HCT116 (cell line): ENCODE measurements around the gene GGCT. TPM values are rescaled to one million over a fixed set of nuclear protein-coding genes. Genes with fewer than 3 reads are reported as not detected.

Experiments
- ATAC-seq: fragments of 200-7000 bp; cut with Tn5 transposase; 2 replicates; pipeline ENCODE4 v1.9.1; 2020; ENCODE audit warnings: mild to moderate bottlenecking, moderate library complexity
- BruUV-seq: library from RNA; stranded (reverse); fragments of 400-500 nt; replicated peaks from 2 replicates; lab custom pipeline; 2021; lab: Mats Ljungman, UMichigan
- CTCF ChIA-PET: fragments of 300-600 bp; sonication (Branson Sonifier 250); formaldehyde crosslinking; loops from one replicate; lab custom pipeline; 2021; ENCODE audit warnings: antibody characterized with exemption; lab: Charles Lee
- POLR2A ChIA-PET: fragments of 300-600, 350-600 bp; sonication (Branson Sonifier 250); formaldehyde crosslinking; loops from one replicate; lab custom pipeline; 2021; ENCODE audit warnings: antibody characterized with exemption; lab: Charles Lee
- RAD21 ChIA-PET, 2 experiments: fragments of 300-600 bp; sonication (Branson Sonifier 250); formaldehyde crosslinking; loops; one replicate each; lab custom pipeline; 2023; ENCODE audit warnings: low total read pairs in 2 of 2; ENCODE audit not compliant: uncharacterized antibody in 2 of 2, unreplicated experiment in 2 of 2, low non-redundant PET in 1 of 2; lab: Charles Lee
- DNase-seq: peaks from one replicate; pipeline ENCODE4 v3.0.0-alpha.2; 2010; ENCODE audit warnings: low read depth, low spot score
- H2AFZ ChIP-seq: fragments of 200-600 bp; shearing (Covaris generic), sonication (generic); 2 replicates; pipeline ENCODE4 v1.6.1; 2017; ENCODE audit warnings: low read depth, mixed run types, mixed read lengths, antibody characterized with exemption, low read length; ENCODE audit not compliant: poor library complexity, severe bottlenecking
- H3K27ac ChIP-seq: 2 replicates; pipeline ENCODE4 v1.5.1; 2012; ENCODE audit warnings: low read depth, low read length
- H3K27me3 ChIP-seq: fragments of 200-600 bp; sonication (generic); 2 replicates; pipeline ENCODE4 v1.6.1; 2016; ENCODE audit warnings: mixed run types, low read length, mixed read lengths; ENCODE audit not compliant: insufficient read depth
- H3K36me3 ChIP-seq, 2 experiments: fragments of 200-500 bp in 1 of 2; fragments of 200-600 bp in 1 of 2; sonication (Bioruptor generic) in 1 of 2; sonication (generic) in 1 of 2; 2 replicates each; pipeline versions ENCODE4 v1.5.1 to v1.6.1; 2014 to 2016; ENCODE audit warnings: low read length in 2 of 2, inconsistent platforms in 1 of 2, mixed read lengths in 1 of 2, mixed run types in 1 of 2; ENCODE audit not compliant: insufficient read depth in 2 of 2, control insufficient read depth in 1 of 2
- H3K4me1 ChIP-seq, 2 experiments: fragments of 200-600 bp in 1 of 2; sonication (generic) in 1 of 2; 2 replicates each; pipeline versions ENCODE4 v1.5.1 to v1.6.1; 2012 to 2017; ENCODE audit warnings: low read length in 2 of 2, inconsistent platforms in 1 of 2, mild to moderate bottlenecking in 1 of 2, mixed read lengths in 1 of 2, mixed run types in 1 of 2, moderate library complexity in 1 of 2; ENCODE audit not compliant: insufficient read depth in 2 of 2, control insufficient read depth in 1 of 2
- H3K4me2 ChIP-seq: fragments of 200-600 bp; sonication (generic); 2 replicates; pipeline ENCODE4 v1.6.1; 2017; ENCODE audit warnings: mixed run types, low read length, mixed read lengths
- H3K4me3 ChIP-seq, 2 experiments: fragments of 200-600 bp in 1 of 2; sonication (generic) in 1 of 2; replicated peaks in 1 of 2; 2 replicates each; pipeline ENCODE4 v1.5.1; 2011 to 2016; ENCODE audit warnings: low read length in 2 of 2, control low read depth in 1 of 2, low read depth in 1 of 2, mild to moderate bottlenecking in 1 of 2, mixed read lengths in 1 of 2, mixed run types in 1 of 2
- H3K79me2 ChIP-seq: fragments of 200-600 bp; sonication (generic); 2 replicates; pipeline ENCODE4 v1.6.1; 2017; ENCODE audit warnings: mild to moderate bottlenecking, mixed run types, low read length, moderate library complexity, mixed read lengths; ENCODE audit not compliant: insufficient read depth
- H3K9ac ChIP-seq: fragments of 200-600 bp; sonication (generic); 2 replicates; pipeline ENCODE4 v1.6.1; 2016; ENCODE audit warnings: low read length, mixed read lengths
- H3K9me2 ChIP-seq: fragments of 200-600 bp; sonication (generic), shearing (Covaris generic); 2 replicates; pipeline ENCODE4 v1.6.1; 2017; ENCODE audit warnings: mixed run types, mild to moderate bottlenecking, moderate library complexity; ENCODE audit not compliant: insufficient read depth
- H3K9me3 ChIP-seq, 2 experiments: fragments of 200-500 bp in 1 of 2; fragments of 200-600 bp in 1 of 2; sonication (Bioruptor generic) in 1 of 2; sonication (generic) in 1 of 2; 2 replicates each; pipeline ENCODE4 v1.6.1; 2014 to 2017; ENCODE audit warnings: low read length in 2 of 2, mixed read lengths in 2 of 2, inconsistent platforms in 1 of 2, low read depth in 1 of 2, mild to moderate bottlenecking in 1 of 2, mixed run types in 1 of 2, moderate library complexity in 1 of 2; ENCODE audit not compliant: control insufficient read depth in 1 of 2, insufficient read depth in 1 of 2
- H4K20me1 ChIP-seq: fragments of 200-600 bp; sonication (generic), shearing (Covaris generic); 2 replicates; pipeline ENCODE4 v1.6.1; 2017; ENCODE audit warnings: mixed run types, mild to moderate bottlenecking, moderate library complexity; ENCODE audit not compliant: insufficient read depth
- CTCF ChIP-seq, 3 experiments: fragments of 200-600 bp in 1 of 3; sonication (generic) in 1 of 3; IDR thresholded peaks in 2 of 3; conservative IDR thresholded peaks in 1 of 3; 2 replicates each; pipeline ENCODE4 v1.5.1; 2012 to 2017; ENCODE audit warnings: low read depth in 2 of 3, low read length in 2 of 3, antibody characterized with exemption in 1 of 3, borderline replicate concordance in 1 of 3, control low read depth in 1 of 3, mild to moderate bottlenecking in 1 of 3, mixed read lengths in 1 of 3, mixed run types in 1 of 3, moderate library complexity in 1 of 3; ENCODE audit not compliant: insufficient read depth in 1 of 3
- EGR1 ChIP-seq: IDR thresholded peaks from 2 replicates; pipeline ENCODE4 v1.6.1; 2012; ENCODE audit warnings: low read depth
- ELF1 ChIP-seq: IDR thresholded peaks from 2 replicates; pipeline ENCODE4 v1.6.1; 2012; ENCODE audit warnings: low read depth, borderline replicate concordance
- EZH2phosphoT487 ChIP-seq: fragments of 200-600 bp; IDR thresholded peaks from 2 replicates; pipeline ENCODE4 v1.6.1; 2018; ENCODE audit warnings: antibody characterized with exemption, borderline replicate concordance
- JUND ChIP-seq: IDR thresholded peaks from 2 replicates; pipeline ENCODE4 v1.6.1; 2012
- POLR2A ChIP-seq: IDR thresholded peaks from 2 replicates; pipeline ENCODE4 v1.7.0; 2011; ENCODE audit warnings: borderline replicate concordance; ENCODE audit not compliant: insufficient read depth, insufficient read length; ENCODE audit errors: extremely low read depth
- RAD21 ChIP-seq: IDR thresholded peaks from 2 replicates; pipeline ENCODE4 v1.6.1; 2012; ENCODE audit warnings: low read depth, mild to moderate bottlenecking
- REST ChIP-seq: IDR thresholded peaks from 2 replicates; pipeline ENCODE4 v1.6.1; 2012; ENCODE audit warnings: low read depth
- SP1 ChIP-seq: IDR thresholded peaks from 2 replicates; pipeline ENCODE4 v1.6.1; 2012; ENCODE audit warnings: low read depth
- TCF7L2 ChIP-seq: IDR thresholded peaks from 2 replicates; pipeline ENCODE4 v1.7.0; 2011; ENCODE audit warnings: borderline replicate concordance, inconsistent platforms; ENCODE audit not compliant: insufficient read depth, insufficient read length; ENCODE audit errors: extremely low read depth
- YY1 ChIP-seq: IDR thresholded peaks from 2 replicates; pipeline ENCODE4 v1.6.1; 2011; ENCODE audit warnings: low read length, low read depth, moderate library complexity, mild to moderate bottlenecking; ENCODE audit not compliant: insufficient replicate concordance; ENCODE audit errors: extremely low read depth
- ZBTB33 ChIP-seq: IDR thresholded peaks from 2 replicates; pipeline ENCODE4 v1.6.1; 2011; ENCODE audit warnings: mild to moderate bottlenecking, low read length, moderate library complexity; ENCODE audit not compliant: insufficient replicate concordance; ENCODE audit errors: extremely low read depth
- ZFX ChIP-seq: fragments of 450-650 bp; IDR thresholded peaks from 2 replicates; pipeline ENCODE4 v1.6.1; 2017
- intact Hi-C: fragments of 100-400 bp; cut with micrococcal nuclease; formaldehyde crosslinking; loops from 2 replicates; pipeline ENCODE4 v1.10.0; 2022
- total RNA-seq: library from RNA; stranded (reverse); gene quantifications from one replicate; pipeline ENCODE4 v1.2.1, GENCODE V29; 2021; ENCODE audit not compliant: unreplicated experiment
- TF ChIP-seq, protein P1 (sequence below): IDR thresholded peaks from 2 replicates; pipeline ENCODE4 v1.6.1; 2012

GGCT gene
- total RNA-seq, 1 experiment from 2014 or later, result 60.6 TPM

DNA sequence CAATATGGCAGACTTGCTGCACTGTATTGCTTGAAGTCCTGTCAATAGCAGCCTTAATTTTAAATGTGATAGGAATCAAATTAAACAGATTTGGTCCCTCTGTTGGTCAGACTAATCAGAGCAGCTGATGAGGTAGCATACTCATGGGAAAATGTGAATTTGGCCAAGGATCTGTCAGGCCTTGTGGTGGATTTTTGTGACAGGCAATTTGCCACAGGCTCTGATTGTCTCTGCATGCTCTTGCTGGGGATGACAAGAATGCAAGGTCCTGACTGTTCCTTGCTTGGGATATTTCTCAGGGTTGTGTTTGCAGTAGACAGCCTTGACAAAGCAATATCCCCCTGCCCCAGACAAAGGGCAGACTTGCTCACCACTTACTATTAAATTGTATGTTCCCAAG, 48.5 kb upstream of the GGCT start:
- Histone ChIP-seq H3K27me3 (no peaks in the 10 kb centered on the region), H4K20me1 (no peaks in the 10 kb centered on the region), H3K27ac (no peak overlapping the region), H3K79me2 (no peaks in the 10 kb centered on the region), H3K4me2 (no peak overlapping the region), H3K9ac (no peak overlapping the region), H3K4me3 (no peak overlapping the region), H3K4me1 (peaks cover 24 to 36% of the 10 kb centered on the region in 2 experiments), H2AFZ (no peak overlapping the region), H3K9me3 (no peaks in the 10 kb centered on the region), H3K9me2 (no peaks in the 10 kb centered on the region), H3K36me3 (no peaks in the 10 kb centered on the region)
- DNase-seq, result no peak
- intact Hi-C loops, result no loop called here
- ChIA-PET POLR2A (no interaction called here), CTCF (interaction anchor here (1.2 kb wide), 1 partner anchor 11 kb away, joined by 4 read pairs; no protein-coding TSS in a partner anchor), RAD21 (no interaction called here)
- TF ChIP-seq TCF7L2 (no peak), YY1 (no peak), SP1 (no peak), JUND (no peak), ZFX (no peak), POLR2A (no peak), RAD21 (no peak), EZH2phosphoT487 (no peak), REST (no peak), ZBTB33 (no peak), CTCF (IDR thresholded peaks at IDR 0.05 in 2 of 3, conservative IDR thresholded peaks at IDR 0.05 in 1 of 3; ENCODE audit: borderline replicate concordance in 1 of 3, insufficient read depth in 1 of 3, low read depth in 2 of 3, low read length in 2 of 3) (no peak), EGR1 (no peak), ELF1 (no peak)
- TF ChIP-seq, protein P1, sequence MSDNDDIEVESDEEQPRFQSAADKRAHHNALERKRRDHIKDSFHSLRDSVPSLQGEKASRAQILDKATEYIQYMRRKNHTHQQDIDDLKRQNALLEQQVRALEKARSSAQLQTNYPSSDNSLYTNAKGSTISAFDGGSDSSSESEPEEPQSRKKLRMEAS, result no peak
- BruUV-seq, result no TSS peak
- ATAC-seq, result no peak
